Activated T-cell treated with anti-CD3 and anti-CD28 coated beads, Interleukin-2, amount 50 U/mL, for 24 hours (primary cell): ENCODE measurements around the gene FRMD1.

Experiments
- DNase-seq: peaks from one replicate; pipeline ENCODE4 v3.0.0-alpha.2; 2020
- H3K27ac Mint-ChIP-seq: 2 replicates; pipeline ENCODE4 v1.8.0; 2020; ENCODE audit warnings: mild to moderate bottlenecking, mixed read lengths
- H3K27me3 Mint-ChIP-seq: 2 replicates; pipeline ENCODE4 v1.8.0; 2020; ENCODE audit warnings: mixed read lengths
- H3K36me3 Mint-ChIP-seq: 2 replicates; pipeline ENCODE4 v1.8.0; 2020; ENCODE audit warnings: low read depth, mixed read lengths
- H3K4me1 Mint-ChIP-seq: 2 replicates; pipeline ENCODE4 v1.8.0; 2020; ENCODE audit warnings: low read depth, mixed read lengths
- H3K4me3 Mint-ChIP-seq: 2 replicates; pipeline ENCODE4 v1.8.0; 2020; ENCODE audit warnings: mild to moderate bottlenecking, moderate library complexity, mixed read lengths
- H3K9me3 Mint-ChIP-seq: 2 replicates; pipeline ENCODE4 v1.8.0; 2020; ENCODE audit warnings: mixed read lengths

The FRMD1 gene

DNA sequence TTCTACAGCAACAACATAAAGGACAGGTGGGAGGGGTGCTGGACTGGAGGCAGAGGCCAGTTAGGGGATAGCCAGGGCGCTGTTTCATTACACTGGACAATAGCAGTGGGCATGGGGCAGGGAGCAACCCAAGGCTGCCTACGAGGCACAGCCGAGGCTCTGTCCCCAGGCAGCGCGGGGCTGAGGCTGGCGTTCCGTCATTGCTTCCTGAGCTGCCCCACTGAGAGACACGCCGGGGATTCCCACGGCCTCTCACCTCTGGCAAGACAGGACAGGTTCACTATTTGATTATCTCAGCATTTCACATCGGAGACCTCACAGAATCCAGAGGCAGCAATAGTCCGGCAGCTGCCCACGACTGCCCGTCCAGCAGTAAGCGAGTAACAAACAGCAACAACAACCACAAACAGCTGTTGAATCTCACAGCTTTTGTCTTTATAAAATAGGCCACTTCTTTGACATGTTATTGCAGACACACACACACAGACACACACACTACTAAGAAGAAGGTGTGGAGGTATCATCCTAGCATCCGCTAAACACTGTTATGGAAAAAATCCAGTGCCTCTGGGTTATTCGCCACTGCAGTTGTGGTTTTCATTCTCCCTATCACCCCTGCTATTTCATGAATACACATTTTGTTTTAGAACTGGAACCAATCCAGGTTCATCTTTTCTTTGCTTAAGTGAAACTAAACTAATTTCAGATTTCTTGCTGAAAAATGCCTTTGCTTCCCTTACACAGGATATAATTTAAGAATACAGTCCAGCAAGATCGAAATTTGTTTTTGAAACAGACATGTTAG lies 62.1 kb downstream of the FRMD1 start:
- H3K27me3 Mint-ChIP-seq, result peaks cover 17% of the 10 kb centered on the region
- H3K4me1 Mint-ChIP-seq, result no peaks in the 10 kb centered on the region
- peaks cover 10% of the 10 kb centered on the region for H3K9me3 Mint-ChIP-seq
- DNase-seq, result no peak
- H3K4me3 Mint-ChIP-seq, result no peak overlapping the region
- H3K36me3 Mint-ChIP-seq, result no peaks in the 10 kb centered on the region
- no peak overlapping the region for H3K27ac Mint-ChIP-seq

DNA sequence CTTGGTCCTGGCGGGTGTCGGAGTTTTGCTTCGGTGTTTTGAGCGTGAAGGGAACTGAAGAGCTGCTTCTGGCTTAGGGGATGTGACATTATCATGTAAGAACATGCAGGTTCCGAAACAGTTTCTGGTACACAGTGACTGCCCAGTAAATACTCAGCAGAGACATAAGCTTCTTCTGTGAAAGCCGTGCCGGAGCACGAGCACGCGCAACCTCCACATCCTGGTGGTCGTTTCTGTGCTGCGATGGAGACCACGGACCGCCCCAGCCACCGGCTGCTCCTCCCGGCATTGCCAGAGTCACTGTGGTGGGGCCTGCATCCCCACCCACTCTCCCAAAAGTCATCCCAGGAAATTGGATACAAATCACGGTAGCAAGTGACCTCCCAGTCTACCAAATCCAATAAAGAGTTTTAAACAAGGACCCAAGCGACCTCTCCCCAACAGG lies 62.8 kb downstream of the FRMD1 start:
- Mint-ChIP-seq H3K9me3 (peaks cover 16% of the 10 kb centered on the region), H3K36me3 (no peaks in the 10 kb centered on the region), H3K4me3 (no peak overlapping the region), H3K27me3 (peaks cover 17% of the 10 kb centered on the region), H3K4me1 (no peaks in the 10 kb centered on the region), H3K27ac (no peak overlapping the region)
- DNase-seq, result no peak

GRCh38 chr6:168015482-168016175 lies 63.4 kb downstream of the FRMD1 start:
- H3K4me3 Mint-ChIP-seq, result no peak overlapping the region
- H3K27me3 Mint-ChIP-seq, result peaks cover 17% of the 10 kb centered on the region
- H3K9me3 Mint-ChIP-seq, result peaks cover 18% of the 10 kb centered on the region
- DNase-seq, result no peak
- H3K4me1 Mint-ChIP-seq, result no peaks in the 10 kb centered on the region
- no peak overlapping the region for H3K27ac Mint-ChIP-seq
- no peaks in the 10 kb centered on the region for H3K36me3 Mint-ChIP-seq

GRCh38 chr6:168015009-168015408 lies 64.0 kb downstream of the FRMD1 start:
- peaks cover 17% of the 10 kb centered on the region for H3K27me3 Mint-ChIP-seq
- no peak overlapping the region for H3K27ac Mint-ChIP-seq
- no peaks in the 10 kb centered on the region for H3K4me1 Mint-ChIP-seq
- no peak for DNase-seq
- H3K4me3 Mint-ChIP-seq, result no peak overlapping the region
- H3K36me3 Mint-ChIP-seq, result no peaks in the 10 kb centered on the region
- H3K9me3 Mint-ChIP-seq, result peaks cover 22% of the 10 kb centered on the region

DNA sequence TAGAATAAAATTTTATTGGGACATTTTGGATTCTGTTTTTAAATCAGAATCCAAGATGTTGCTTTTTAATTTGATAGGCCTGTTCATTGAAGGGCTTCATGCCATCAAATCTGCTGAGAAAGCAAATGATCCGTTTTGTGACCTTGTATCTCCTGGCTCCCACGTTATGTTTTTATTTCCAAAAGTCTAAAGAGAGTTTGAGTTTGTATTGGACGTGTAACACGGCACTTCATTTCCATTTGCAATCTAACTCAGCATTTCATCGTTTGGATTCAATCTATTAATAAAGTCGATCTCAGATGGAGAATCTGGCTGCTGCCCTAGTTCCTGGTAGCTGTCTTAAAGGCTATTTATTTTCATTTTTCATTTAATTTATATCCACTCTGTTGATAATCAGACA lies 64.6 kb downstream of the FRMD1 start:
- no peaks in the 10 kb centered on the region for H3K36me3 Mint-ChIP-seq
- no peak for DNase-seq
- no peak overlapping the region for H3K4me3 Mint-ChIP-seq
- peaks cover 26% of the 10 kb centered on the region for H3K9me3 Mint-ChIP-seq
- no peak overlapping the region for H3K27ac Mint-ChIP-seq
- H3K27me3 Mint-ChIP-seq, result peaks cover 17% of the 10 kb centered on the region
- H3K4me1 Mint-ChIP-seq, result no peaks in the 10 kb centered on the region

DNA sequence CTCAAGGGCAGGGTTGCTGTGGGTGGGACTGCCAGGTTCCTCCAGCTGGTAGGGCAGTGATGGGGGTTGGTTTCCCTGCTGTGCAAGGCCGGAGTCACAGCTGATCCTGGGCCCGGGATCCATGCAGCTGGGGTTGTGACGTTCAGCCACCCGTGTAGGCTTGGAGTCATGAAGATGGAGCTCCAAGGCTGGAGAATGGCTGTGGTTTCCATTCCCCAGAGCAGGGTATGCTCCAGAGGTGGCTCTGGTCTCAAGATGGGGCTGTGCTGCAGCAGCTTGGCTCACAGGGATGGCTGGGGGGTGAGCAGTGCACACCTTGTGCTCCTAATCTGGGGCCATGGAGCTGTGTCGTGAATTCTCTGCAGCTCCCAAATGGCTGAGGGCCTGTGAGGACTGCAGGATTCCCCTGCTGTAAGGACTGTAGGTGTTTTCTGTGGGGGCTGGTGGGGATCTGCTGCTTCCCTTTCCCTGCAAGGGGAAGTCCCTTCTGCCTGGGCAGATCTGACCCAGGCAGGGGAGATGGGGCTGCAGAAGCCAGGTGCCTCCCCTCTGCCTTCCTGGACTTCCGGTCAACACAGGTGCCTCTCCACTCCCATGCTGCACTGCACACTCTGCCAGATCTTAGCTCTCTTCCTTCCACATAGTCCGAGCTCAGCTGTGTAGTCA lies 65.6 kb downstream of the FRMD1 start:
- peaks cover 17% of the 10 kb centered on the region for H3K27me3 Mint-ChIP-seq
- no peak overlapping the region for H3K4me3 Mint-ChIP-seq
- no peak for DNase-seq
- H3K36me3 Mint-ChIP-seq, result no peaks in the 10 kb centered on the region
- no peak overlapping the region for H3K27ac Mint-ChIP-seq
- peaks cover 29% of the 10 kb centered on the region for H3K9me3 Mint-ChIP-seq
- H3K4me1 Mint-ChIP-seq, result no peaks in the 10 kb centered on the region

GRCh38 chr6:168012431-168013249 lies 66.4 kb downstream of the FRMD1 start:
- peaks cover 29% of the 10 kb centered on the region for H3K9me3 Mint-ChIP-seq
- H3K27ac Mint-ChIP-seq, result no peak overlapping the region
- no peak for DNase-seq
- peaks cover 17% of the 10 kb centered on the region for H3K27me3 Mint-ChIP-seq
- H3K4me1 Mint-ChIP-seq, result no peaks in the 10 kb centered on the region
- H3K4me3 Mint-ChIP-seq, result no peak overlapping the region
- H3K36me3 Mint-ChIP-seq, result no peaks in the 10 kb centered on the region

GRCh38 chr6:168011291-168011690 lies 67.7 kb downstream of the FRMD1 start:
- no peaks in the 10 kb centered on the region for H3K4me1 Mint-ChIP-seq
- no peak overlapping the region for H3K27ac Mint-ChIP-seq
- peaks cover 15% of the 10 kb centered on the region for H3K27me3 Mint-ChIP-seq
- no peak overlapping the region for H3K4me3 Mint-ChIP-seq
- no peaks in the 10 kb centered on the region for H3K36me3 Mint-ChIP-seq
- H3K9me3 Mint-ChIP-seq, result peaks cover 29% of the 10 kb centered on the region
- no peak for DNase-seq

DNA sequence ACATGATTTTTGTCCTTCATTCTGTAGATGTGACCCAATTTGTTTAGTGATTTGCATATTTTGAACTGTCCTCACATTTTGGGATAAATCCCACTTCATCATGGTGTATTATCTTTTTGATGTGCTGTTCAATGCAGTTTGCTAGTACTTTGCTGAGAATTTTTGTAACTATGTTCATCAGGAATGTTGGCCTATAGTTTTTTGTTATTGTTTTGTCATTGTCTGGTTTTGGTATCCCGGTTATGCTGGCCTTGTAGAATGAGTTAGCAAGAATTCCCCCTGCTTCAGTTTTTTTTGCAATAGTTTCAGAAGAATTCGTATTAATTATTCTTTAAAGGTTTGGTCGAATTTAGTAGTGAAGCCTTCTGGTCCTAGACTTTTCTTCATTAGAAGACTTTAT lies 69.7 kb downstream of the FRMD1 start:
- no peaks in the 10 kb centered on the region for H3K36me3 Mint-ChIP-seq
- peaks cover 29% of the 10 kb centered on the region for H3K9me3 Mint-ChIP-seq
- H3K4me3 Mint-ChIP-seq, result no peak overlapping the region
- H3K4me1 Mint-ChIP-seq, result no peaks in the 10 kb centered on the region
- H3K27ac Mint-ChIP-seq, result no peak overlapping the region
- H3K27me3 Mint-ChIP-seq, result no peaks in the 10 kb centered on the region
- DNase-seq, result no peak

DNA sequence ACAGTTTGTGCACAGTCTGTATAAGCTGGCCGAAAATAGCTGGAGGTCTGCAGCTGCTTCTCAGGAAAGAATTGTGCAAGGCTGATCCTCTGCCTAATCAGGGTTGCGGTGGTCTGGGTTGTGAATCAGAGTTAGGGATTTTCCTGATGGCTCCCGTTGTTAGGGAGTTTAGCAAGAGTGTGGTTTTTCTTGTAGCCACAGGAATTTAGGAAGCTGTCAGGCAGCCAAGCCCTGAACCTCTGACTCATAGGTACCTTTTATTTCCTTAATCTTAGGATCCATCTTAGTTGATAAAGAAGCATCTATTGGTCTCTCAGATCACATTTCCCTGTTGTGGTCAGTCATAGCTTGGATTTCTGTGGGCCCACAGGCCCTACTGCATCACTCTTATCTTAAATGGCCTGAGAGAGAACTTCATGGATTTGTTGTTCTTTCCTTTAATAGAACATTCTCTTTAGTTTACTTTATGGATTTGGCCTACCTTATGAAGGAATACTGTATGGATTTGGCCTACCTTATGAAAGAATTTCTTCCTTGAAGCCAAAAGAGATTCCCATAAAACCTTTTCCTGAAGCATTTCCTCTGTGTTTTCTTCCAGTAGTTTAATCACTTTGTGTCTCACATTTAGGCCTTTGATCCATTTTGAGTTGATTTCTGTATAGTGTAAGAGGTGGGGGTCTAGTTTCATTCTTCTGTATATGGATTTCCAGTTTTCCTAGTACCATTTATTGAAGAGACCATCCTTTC lies 71.2 kb downstream of the FRMD1 start:
- Mint-ChIP-seq H3K27ac (no peak overlapping the region), H3K4me1 (no peaks in the 10 kb centered on the region), H3K9me3 (peaks cover 27% of the 10 kb centered on the region), H3K27me3 (no peaks in the 10 kb centered on the region), H3K4me3 (no peak overlapping the region), H3K36me3 (no peaks in the 10 kb centered on the region)
- DNase-seq, result no peak

DNA sequence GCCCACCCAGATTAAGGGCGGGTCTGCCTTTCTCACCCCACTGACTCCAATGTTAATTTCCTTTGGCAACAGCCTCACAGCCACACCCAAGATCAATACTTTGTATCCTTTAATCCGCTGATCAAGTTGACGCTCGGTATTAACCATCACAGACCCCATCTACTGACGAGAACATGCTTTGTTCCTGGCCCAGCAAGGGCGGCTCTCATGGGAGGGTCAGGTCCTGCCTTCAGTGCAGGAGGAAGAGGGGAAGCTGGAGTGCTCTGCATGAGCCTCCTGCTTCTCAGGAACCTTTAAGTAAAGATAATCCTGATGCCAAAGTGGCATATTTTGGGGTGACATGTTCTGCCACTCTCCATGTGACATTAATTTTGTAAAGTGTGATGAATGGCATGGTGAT lies 73.2 kb downstream of the FRMD1 start:
- H3K4me1 Mint-ChIP-seq, result no peaks in the 10 kb centered on the region

DNA sequence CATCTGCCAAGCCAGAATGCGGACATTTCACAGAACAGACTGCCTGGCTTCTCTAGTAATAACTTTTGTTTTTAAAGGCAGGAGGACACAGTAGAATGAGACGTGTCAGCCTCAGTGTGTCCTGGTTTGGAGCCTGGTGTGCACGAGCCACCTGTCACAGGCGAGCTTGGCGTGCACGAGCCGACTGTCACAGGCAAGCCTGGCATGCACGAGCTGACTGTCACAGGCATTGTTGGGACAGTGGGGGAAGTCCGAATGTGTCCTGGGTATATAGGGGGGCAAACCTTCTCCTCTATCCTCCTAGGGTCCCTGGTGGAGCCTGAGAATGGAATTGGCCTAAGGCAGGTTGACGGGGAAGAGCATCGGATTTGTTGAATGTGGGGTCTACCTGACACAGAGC lies 74.1 kb downstream of the FRMD1 start:
- no peaks in the 10 kb centered on the region for H3K36me3 Mint-ChIP-seq
- no peaks in the 10 kb centered on the region for H3K27me3 Mint-ChIP-seq
- H3K9me3 Mint-ChIP-seq, result peaks cover 7% of the 10 kb centered on the region
- no peak overlapping the region for H3K4me3 Mint-ChIP-seq
- DNase-seq, result no peak
- H3K27ac Mint-ChIP-seq, result no peak overlapping the region
- no peaks in the 10 kb centered on the region for H3K4me1 Mint-ChIP-seq

More for the DNA sequence above, 73.2 kb downstream of the FRMD1 start:
- Mint-ChIP-seq H3K9me3 (peaks cover 13% of the 10 kb centered on the region), H3K27ac (no peak overlapping the region), H3K36me3 (no peaks in the 10 kb centered on the region), H3K4me3 (no peak overlapping the region), H3K27me3 (no peaks in the 10 kb centered on the region)
- no peak for DNase-seq

GRCh38 chr6:168004023-168004422 lies 75.0 kb downstream of the FRMD1 start:
- H3K36me3 Mint-ChIP-seq, result no peaks in the 10 kb centered on the region
- no peak overlapping the region for H3K27ac Mint-ChIP-seq
- no peak for DNase-seq
- H3K4me1 Mint-ChIP-seq, result no peaks in the 10 kb centered on the region
- H3K27me3 Mint-ChIP-seq, result no peaks in the 10 kb centered on the region
- no peaks in the 10 kb centered on the region for H3K9me3 Mint-ChIP-seq
- no peak overlapping the region for H3K4me3 Mint-ChIP-seq
